ENCODE results near the gene PDE4A.
A peak's percentile ranks its signal among the peaks of the same experiment; 100 is the strongest.

Gene PDE4A

DNA sequence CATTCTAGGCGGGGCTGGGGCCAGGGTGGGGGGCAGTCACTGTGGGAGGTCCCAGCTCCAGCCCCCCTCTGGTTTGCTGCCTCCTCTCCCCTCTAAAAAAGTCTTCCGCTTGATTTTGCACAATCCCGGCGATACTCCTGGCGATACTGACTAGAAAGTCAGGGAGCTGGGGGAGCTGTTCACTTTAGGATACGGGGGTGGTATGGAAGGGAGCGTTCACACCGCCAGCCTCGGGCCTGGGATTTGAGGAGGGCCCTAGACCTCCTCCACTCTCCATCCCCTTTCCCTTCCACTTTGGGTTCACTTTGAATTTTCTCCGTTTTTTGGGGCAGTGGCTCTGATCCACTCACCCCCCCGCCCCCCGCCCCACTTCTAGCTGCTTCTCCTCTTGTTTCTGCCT, 47.8 kb downstream of the PDE4A start:
- no peak for DNase-seq

GRCh38 chr19:10471909-10472308, 51.6 kb downstream of the PDE4A start:
- no peak for DNase-seq

- no peak for DNase-seq
These were observed 52.9 kb downstream of the PDE4A start for GRCh38 chr19:10473192-10473591.

GRCh38 chr19:10474962-10475451, 54.7 kb downstream of the PDE4A start:
- DNase-seq: no peak

DNA sequence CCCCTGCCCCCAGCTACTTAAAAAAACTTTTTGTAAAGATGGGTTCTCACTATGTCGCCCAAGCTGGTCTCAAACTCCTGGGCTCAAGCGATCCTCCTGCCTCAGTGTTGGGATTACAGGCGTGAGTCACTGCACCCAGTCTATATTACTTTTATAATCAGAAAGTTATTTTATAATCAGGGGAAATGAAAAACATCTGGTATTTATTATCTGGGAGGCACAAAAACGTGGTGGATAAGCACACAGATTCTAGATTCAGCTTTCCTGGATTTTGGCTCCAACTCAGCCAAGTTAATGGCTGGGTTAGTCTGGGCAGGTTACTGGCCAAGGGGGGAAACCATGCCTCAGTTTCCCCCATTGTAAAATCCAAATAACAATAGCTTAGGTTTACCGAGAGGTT, 58.1 kb downstream of the PDE4A start:
- DNase-seq: no peak

- DNase-seq: no peak
These were observed 58.6 kb downstream of the PDE4A start for GRCh38 chr19:10478903-10479384.

DNA sequence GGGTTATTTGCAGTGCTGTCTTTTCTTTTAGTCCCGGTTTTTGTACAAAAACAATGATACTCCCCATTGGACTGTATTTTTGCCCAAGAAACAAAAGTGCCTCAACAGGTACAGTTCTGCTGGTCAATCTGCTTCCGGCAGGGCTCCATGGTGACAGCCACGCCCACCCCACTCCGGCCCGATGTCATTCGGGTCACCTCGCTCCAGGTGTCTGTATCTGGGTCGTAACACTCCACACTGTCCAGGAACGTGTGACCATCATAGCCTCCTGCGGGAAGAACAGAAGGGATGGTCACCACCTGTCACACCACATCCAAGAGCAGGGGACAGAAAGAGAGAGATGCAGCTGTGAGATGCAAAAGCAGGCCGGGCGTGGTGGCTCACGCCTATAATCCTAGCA, 66.2 kb downstream of the PDE4A start:
- DNase-seq: no peak

DNA sequence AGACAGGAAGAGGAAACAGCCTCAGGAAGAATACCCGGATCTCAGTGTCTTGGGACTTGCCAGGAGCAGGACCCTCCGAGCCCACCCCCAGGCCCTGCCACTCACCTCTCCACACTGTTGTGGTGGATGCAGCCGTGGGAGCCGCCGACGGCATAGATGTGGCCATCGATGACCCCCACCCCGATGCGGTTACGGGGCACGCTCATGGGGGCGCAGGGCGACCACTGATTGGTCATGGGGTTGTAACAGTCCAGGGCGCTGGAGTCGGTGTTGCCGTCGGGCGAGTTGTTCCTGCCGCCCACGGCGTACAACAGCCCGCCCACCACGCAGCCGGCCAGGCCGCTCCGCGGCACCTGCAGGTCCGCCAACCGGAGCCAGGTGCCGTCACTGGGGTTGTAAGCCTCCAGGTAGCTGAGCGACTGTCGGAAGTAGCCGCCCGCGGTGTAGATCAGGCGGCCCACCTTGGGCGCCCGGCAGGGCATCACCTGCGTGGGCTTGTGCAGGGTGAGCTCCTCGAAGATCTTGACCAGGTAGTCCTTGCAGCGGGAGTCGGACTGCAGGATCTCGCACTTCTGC, 71.2 kb downstream of the PDE4A start:
- DNase-seq: no peak

GRCh38 chr19:10497371-10497770, 77.0 kb downstream of the PDE4A start:
- DNase-seq: no peak

DNA sequence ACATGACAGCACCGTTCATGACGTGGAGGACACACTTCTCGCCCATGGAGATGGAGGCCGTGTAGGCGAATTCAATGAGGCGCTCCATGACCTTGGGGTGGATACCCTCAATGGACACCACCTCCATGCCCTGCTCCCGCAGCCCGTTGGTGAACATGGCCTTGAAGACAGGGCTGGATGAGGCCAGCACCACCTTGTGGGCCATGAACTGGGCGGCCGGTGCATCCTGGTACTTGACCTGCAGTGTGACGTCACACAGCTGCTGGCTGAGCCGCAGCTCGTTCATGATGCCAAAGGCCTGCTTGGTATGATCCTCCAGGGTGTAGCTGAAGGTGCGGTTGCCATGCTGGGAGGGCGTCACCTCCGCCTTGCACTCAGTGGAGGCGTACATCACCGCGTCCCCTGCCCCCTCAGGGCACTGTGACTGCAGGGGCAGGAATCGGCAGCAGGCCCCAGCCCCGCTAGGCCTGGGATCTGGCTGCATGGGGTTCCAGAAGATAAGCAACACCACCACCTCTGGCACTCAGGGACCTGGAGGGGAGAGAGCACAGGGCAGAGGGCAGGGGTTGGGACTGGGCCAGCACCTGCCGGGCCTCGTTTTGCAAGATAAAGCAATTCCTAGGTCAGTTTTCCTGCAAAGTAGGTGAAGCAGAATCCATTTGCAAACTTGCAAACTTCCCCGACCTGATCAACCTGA, 79.4 kb downstream of the PDE4A start:
- no peak for DNase-seq

DNA sequence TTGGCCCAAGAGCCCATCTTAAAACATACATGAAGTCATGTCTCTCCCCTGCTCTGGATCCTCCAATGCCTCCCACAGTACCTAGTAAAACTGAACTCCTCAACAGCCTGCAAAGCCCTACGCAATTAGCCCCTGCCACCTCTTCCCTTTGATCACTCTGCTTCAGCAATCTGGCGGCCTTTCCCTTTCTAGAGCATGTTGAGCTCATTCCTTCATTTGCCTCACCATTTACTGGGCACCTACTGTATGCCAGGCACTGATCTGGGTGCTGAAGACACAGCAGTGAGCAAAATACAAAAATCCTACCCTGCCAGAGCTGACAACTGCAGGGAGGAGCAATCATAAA, 79.9 kb downstream of the PDE4A start:
- no peak for DNase-seq

- peak; percentile 37 for DNase-seq
These were observed 81.7 kb downstream of the PDE4A start for GRCh38 chr19:10501971-10502523.

DNA sequence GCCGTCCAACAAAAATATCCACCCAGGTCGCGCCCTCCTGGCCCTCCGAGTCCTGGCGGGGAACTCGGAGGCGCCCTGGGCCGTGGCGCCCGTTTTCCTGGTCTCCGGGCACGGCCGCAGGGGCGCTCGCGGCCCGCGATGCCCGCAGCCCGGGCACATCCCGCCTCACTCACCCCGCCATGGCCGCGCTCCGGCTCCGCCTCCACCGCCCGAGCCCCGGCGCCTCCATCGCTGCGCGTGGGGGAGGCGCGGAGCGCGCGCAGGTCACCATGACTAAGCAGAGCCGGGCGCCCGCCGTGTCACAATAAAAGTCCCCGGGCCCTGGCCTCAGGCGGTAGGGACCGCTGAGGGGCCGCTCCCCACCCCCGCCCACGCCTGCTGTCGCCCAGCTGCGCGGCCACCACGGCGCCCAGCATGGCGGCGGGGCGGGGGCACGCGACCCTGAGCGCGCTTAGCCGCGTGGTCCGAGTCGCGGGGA, 82.2 kb downstream of the PDE4A start:
- DNase-seq: peak; percentile 94

GRCh38 chr19:10503002-10503789, 82.9 kb downstream of the PDE4A start, which contains the start of gene KEAP1:
KEAP1 (minus strand) TSS chr19:10503356; CDS start chr19:10500033, 3,323 bp downstream.
- DNase-seq: peak; percentile 29

DNA sequence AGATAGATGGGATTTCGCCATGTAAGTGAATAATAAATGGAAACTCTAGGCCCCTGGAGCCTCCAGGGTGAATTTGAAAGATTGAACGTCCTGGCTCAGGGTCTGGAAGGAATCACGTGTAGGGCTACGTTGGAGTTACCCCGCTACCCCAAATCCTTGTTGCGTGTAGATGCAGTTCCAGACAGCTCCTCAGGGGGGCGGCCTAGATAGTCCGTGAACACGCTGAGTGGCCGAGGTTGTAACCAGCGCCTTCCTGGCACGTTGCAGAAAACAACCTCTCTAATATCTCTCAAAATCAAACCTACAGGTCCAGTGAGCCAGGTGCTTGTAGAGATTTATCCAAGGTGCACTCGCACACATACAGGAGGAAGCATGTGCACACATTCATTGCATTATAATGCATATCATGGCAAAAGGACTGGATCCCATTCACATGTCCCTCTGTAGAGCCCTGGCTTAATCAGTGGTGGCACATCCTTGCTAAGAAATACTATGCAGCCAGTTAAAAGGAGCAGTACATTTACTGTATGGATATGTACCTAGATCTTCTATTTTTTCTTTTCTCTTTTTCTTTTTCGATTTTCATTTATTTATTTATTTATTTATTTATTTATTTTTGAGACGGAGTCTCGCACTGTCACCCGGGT, 85.4 kb downstream of the PDE4A start:
- peak; percentile 56 for DNase-seq

DNA sequence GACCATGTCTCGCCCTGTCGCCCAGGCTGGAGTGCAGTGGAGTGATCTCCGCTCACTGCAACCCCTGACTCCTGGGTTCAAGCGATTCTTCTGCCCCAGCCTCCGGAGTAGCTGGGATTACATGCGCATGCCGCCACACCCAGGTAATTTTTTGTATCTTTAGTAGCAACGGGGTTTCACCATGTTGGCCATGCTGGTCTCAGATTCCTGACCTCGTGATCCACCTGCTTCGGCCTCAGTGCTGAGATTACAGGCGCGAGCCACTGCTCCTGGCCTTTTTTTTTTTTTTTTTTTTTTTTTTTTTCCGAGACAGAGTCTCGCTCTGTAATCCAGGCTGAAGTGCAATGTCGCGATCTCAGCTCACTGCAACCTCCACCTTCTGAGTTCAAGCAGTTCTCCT, 87.7 kb downstream of the PDE4A start:
- no peak for DNase-seq

GRCh38 chr19:10508707-10509106, 88.4 kb downstream of the PDE4A start:
- no peak for DNase-seq

DNA sequence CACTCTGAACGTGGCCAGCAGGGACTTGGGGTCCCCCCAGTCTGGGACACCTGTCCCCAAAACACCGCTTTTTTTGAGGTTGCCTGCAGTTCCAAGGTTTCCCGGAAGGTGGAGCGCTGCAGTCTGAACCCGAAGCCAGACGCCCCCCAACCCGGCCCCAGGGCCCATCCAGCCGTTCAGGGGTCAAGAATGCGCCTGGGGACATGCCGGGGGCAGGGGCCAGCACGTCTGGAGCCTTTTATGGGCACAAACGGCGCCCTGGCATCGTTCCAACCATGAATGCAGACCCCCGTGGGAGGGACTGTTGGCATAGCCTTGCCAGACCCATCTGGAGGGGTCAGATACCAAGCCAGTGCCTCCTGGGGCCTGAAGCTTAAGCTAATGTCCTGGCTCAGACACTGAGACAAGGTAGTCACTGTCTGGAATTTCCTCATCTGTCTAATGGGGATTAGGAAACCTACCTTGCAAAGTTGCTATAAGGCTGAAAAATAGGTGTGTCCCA, 90.0 kb downstream of the PDE4A start:
- DNase-seq: no peak

DNA sequence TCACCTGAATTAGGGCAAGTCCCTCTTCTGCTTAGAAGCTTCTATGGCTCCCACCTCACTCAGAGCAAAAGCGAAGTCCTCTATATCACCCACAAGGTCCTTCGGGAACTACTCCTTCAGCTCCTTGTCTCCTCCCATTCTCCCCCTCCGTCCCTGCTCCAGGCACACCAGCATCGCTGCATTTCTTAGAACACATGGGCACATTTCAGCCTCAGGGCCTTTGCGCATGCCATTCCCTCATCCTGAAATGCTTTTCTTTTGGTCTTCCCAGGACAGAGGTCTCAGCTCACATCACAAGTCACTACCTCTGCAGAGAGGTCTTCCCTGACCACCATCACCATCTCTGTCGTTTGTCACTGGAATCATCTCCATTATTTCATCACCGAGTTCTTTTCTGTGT, 92.9 kb downstream of the PDE4A start:
- DNase-seq: no peak

DNA sequence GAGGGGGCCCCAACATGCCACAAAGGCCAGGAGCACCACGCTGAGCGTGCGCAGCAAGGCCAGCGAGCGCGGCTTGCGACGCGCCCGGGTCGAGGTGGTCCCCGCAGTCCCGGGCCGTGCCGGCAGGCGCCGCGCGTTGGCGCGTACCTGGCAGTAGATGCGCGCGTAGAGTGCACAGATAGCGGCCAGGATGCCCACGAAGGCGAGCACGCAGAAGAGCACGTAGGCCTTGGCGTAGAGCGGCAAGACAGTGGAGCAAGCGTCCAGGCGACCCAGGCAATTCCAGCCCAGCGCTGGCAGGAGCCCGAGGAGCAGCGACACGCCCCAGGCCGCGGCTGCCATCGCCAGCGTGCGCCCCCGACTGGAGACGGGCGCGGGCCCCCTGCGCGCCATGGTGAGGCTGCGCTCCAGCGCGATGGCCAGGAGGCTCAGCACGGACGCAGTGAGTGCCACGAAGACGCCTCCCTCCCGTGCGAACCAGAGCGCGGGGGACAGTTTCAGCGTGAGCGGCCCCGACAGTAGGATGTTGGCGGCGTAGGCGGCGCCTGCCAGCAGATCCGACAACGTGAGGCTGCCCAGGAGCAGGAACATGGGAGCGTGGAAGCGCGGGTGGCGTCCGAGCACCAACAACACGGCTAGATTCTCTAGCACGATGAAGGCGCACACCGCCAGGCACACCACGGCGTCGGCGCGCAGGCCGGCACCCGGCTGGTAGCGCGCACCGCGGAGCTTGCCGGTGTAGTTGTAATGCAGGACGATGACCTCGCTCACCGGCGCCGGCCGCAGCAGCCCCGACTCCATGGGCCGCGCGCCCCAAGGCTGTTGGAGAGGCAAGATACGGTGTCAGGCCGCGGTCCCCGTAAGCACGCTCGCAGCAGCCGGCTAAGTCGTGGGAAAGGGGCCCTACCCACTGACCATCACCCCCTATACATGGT, 94.1 kb downstream of the PDE4A start:
- DNase-seq: no peak

- DNase-seq: no peak
These were observed 95.7 kb downstream of the PDE4A start for GRCh38 chr19:10516064-10516385.

All from GDM1 (cell line).